Retinal pigment epithelial cell (primary cell): Measurements from ENCODE around the gene FAT2.

Experiments used
- DNase-seq: peaks from one replicate; pipeline ENCODE4 v3.0.0-alpha.2; 2010; ENCODE audit warnings: low read depth
- H3K4me3 ChIP-seq: 2 replicates; pipeline ENCODE4 v1.5.1; 2011; ENCODE audit warnings: mild to moderate bottlenecking, low read length, control low read depth, moderate library complexity
- CTCF ChIP-seq: conservative IDR thresholded peaks from 2 replicates; pipeline ENCODE4 v1.5.1; 2011; ENCODE audit warnings: low read depth, low read length, control low read depth, inconsistent platforms

FAT2 gene

GRCh38 chr5:151600069-151600665 lies 9.0 kb upstream of the FAT2 start:
- TF ChIP-seq CTCF = no peak
- no peak for DNase-seq
- no peak overlapping the region for H3K4me3 ChIP-seq

- H3K4me3 ChIP-seq = no peak overlapping the region
- no peak for TF ChIP-seq CTCF
- DNase-seq = no peak
These were observed 7.9 kb upstream of the FAT2 start for GRCh38 chr5:151598984-151599383.

GRCh38 chr5:151598549-151598948 lies 7.4 kb upstream of the FAT2 start:
- TF ChIP-seq CTCF = no peak
- DNase-seq = no peak
- no peak overlapping the region for H3K4me3 ChIP-seq

- no peak for DNase-seq
- no peak overlapping the region for H3K4me3 ChIP-seq
- no peak for TF ChIP-seq CTCF
These were observed 6.6 kb upstream of the FAT2 start for GRCh38 chr5:151597749-151598148.

- no peak for TF ChIP-seq CTCF
- DNase-seq = peak; percentile 11
- H3K4me3 ChIP-seq = no peak overlapping the region
These were observed 5.9 kb upstream of the FAT2 start for GRCh38 chr5:151596828-151597539.

- no peak for DNase-seq
- no peak for TF ChIP-seq CTCF
- H3K4me3 ChIP-seq = no peak overlapping the region
These were observed 4.3 kb upstream of the FAT2 start for GRCh38 chr5:151595411-151595826.

GRCh38 chr5:151592855-151593408 lies 1.8 kb upstream of the FAT2 start:
- no peak for DNase-seq
- no peak overlapping the region for H3K4me3 ChIP-seq
- no peak for TF ChIP-seq CTCF
